GM19240 (cell line): ENCODE measurements around the gene TBC1D10B.
"Not testable (repeated sequence)": the region's sequence is repeated elsewhere in the genome, so short reads cannot be mapped to it uniquely, and the experiment has no call there.

Experiments used
- DNase-seq: peaks from one replicate; pipeline ENCODE4 v3.0.0; 2011; ENCODE audit warnings: low spot score; ENCODE audit not compliant: insufficient read length

TBC1D10B gene

DNA sequence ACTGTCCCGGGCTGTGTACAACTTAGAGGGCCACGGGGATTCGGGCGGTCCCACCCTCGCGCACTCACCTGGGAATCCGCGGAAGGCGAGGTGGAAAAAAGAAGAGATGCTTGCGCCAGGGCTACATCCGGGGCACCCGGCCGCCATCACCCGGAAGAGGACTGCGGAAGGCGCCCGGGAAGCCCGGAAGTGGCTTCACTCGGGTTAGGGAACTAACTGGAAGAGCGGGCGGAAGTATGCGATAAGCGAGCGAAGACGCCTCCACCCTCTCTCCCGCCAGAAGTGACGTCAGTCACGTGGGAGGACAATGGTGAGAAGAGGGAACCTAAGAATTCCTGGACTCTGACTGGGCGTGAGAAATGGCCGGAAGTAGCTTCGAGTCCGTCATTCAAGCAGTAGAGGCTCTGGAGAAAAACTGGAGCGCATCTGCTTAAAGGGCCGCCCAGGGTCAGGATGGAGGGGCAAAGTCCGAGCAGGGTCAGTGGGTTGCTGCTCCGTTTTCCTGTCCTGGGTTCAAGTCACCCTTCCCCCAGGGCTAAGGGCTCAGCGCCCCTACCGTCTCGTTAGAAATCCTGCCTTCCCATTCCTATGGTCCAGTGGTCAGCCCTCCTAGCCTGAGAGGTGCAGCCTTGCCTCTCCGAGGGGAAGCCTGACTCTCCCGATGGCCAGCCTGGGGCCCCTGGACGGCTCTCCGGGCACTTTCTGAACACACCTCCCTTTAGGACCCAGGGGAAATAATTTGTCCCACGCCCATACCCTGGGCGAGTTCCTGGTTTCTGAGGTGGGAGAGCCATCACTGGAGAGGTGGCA is 14.9 kb downstream of the TBC1D10B start, which contains the start of gene CD2BP2:
CD2BP2 (minus strand) TSS at position 165 of the 810 bp plus-strand sequence. CDS start 627 bp downstream, outside the sequence.
- peak; percentile 88 for DNase-seq

DNA sequence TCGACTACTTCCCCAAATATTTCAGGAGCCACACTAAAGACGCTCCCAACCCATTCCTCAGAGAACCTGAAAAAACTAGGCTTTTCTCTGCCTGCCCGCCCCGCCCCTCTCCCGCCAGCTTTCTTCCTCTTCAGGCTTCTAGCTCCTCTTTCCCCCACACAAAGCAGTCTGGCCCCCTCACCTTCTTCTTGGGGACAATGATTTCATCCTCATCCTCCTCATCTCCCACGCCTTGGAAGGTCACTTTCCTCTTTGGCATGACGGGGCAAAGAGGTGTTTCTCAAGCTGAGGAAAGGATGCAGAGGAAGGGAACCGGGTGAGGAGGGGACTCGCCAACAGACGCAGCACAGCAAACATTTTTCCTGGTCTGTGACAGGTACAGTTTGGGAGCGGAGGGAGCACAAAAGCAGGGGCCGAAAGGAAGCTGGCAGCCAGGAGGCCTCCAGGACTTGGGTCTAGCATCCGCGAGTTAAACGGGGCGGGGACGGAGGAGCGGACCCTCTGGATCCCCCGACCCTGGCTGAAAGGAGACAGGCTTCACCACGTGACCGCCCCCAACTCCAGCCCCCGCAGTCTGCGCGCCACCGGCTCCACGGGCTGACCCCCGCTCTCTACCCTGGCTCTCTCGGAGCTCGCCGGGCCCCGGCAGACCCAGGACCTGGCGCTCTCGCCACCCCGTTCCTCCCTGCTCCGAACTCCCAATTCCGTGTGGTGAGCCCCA is 15.7 kb downstream of the TBC1D10B start:
- DNase-seq: no peak

DNA sequence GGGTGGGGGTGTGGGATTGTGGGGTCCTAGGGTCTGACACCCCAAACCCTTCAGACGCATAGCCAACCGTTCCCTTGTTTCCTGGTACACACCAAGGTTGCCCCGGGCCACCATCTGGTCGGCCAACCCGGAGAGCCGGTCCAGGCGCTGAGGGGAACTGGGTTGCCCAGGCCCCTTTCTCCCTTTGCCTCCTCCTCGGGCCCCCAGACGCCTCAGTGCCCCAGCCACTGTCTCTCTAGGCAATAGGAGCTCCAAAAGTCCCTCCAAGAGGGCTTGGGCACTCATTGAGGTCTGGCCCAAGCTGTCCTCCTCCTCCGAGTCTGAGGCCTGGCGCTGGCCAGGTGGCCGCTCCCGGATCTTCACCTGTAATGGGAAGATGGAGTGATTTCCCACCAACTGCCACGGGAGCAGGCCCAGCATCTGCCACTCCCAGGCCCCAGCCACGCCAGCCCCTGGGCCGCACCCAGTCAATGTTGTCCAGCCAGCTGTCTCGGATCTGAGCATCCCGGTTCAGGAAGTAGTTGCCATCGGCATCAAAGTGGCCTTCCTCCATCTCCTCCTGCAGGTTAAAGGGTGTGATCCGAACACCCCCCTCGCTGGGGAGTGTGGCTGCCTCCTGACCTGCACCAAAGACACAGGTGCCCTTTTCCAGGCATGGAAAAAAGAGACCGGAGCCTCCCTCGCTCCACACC is 16.7 kb downstream of the TBC1D10B start:
- DNase-seq: no peak

DNA sequence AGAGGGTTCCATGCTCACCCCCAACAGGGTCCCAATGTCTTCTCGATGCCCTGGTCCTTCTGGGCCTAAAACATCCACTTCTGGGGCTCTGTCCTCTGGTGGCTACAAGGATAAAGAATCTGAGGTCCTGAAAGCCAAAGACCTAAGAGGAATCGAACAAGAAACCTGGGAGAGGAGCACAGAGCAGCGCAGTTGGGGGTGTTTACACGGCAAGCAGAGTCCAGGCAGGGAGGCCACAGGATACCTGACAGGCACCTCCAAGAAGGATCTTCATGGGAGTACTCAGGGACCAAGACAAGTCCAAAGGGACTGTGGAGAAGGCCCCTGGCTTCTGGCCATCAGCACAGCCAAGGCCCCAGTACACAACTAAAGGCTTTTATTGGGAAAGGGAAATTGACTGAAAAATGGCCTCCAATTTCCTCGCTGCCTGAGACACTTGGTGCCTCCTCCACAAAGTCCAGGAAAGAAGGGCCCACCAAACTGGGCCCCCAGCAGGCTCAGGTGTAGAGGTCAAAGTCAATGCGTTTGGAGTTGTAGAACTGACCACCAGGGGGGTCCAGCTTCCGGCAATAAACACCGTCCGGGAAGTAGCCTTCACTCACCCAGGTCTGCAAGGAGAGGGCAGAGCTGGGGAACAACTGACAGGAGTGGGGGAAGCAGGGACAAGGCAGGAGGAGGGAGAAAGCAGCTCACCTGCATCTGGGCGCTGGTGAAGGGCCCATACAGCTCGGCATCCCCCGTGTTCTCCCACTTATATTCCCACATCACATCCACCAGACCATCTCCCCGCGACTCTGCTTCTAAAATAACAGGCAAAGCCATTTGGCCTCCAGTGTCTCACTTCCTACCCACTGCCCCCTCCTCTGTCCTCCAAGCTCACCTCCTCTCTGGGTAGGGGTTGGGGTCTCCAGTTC is 17.5 kb downstream of the TBC1D10B start:
- DNase-seq: no peak

DNA sequence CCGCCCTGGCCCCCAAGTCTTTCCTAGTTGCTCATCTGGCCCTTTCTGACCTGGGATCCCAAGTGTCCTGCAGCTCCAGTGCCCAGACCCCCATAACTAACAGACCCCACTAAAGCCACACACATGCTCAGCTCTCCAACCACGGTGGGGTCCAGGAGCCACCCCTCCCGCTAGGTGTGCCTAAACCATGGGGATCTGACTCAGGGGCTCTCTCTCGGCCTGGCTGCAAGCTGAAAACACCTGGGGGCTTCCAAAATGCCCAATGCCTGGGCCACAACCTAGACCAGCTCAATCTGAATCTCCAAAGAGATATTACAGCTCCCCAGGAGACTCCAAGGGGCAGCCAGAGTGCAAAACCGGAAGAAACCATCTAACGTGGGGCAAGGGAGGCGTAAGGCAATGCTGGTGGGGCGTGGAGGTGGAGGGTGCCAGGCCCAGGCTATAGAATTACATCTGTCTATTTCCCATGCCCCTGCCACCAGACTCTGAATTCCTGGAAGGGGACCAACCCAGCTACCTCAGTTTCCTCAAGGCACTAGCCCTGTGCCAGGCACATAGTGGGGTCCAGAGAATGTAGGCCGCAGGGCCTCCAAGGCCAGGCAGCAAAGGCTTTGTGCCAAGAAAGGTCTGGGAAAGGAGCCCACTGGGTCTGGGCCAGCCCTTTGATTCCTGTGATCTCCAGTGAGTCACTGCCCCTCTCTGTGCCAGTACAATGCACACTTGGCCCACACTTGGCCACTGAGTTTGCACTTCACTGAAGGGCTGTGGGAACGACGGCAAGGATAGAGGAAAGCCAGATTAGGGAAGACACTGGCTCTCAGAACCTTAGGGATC is 18.5 kb downstream of the TBC1D10B start:
- no peak for DNase-seq

DNA sequence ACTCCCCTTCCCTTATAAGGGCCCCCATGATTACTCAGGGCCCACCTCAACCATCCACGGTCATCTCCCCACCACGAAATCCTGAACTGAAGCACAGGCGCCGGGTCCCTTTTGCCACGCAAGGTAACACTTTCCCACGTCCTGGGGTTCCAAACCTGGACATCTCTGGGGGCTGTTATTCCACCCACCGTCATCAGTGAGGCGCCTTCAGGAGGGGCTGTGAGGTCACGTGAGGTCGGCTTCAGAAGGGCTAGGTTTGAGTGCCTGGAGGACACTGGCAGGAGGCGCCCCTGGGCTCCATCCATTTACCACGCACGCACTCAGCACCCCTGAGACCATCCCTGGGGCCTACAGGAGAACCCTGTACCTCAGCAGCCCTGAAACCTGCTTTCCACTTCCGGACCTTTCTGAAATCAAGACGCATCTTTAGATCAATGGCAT is 19.3 kb downstream of the TBC1D10B start:
- DNase-seq: no peak

DNA sequence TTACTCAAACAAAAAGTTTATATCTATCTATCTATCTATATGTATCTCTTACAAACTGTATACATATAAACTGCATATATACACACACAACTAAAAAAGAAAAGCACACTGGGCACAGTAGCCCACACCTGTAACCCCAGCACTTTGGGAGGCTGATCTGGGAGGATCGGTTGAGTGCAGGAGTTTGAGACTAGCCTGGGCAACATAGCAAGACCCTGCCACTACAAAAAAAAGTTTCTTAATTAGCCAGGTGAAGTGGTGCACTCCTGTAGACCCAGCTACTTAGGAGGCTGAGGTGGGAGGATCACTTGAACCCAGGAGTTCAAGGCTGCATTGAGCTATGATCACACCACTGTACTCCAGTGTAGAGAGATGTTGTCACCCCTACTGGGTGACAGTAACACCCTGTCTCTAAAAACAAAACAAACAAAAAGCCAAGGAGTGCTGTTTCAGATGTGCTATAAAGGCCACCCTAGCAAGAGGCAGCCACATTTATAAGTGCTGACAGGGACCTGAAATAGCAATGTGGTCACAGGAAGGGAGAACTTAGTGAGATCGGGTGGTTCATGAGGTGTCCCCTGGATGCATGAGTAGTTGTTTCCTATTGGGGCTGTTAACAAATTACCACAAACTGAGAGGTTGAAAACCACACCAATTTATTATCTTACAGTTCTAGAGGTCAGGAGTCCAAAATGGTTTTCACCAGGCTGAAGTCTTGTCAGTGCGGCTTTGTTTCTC is 20.0 kb downstream of the TBC1D10B start:
- no peak for DNase-seq

DNA sequence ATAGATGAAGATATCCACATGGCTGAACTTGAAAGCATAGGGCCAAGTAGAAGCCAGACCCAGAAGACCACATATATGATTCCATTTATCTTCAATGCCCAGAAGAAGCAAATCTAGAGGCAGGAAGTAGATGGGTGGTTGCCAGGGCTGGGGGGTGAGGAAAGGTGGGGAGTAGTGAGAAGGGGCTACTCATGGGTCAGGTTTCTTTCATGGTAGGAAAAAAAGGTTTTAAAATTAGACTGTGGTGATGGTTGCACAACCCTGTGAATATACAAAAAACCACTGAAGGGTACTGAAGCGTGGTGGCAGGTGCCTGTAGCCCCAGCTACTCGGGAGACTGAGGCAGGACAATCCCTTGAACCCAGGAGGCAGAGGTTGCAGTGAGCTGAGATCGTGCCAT is 20.6 kb downstream of the TBC1D10B start:
- no peak for DNase-seq

DNA sequence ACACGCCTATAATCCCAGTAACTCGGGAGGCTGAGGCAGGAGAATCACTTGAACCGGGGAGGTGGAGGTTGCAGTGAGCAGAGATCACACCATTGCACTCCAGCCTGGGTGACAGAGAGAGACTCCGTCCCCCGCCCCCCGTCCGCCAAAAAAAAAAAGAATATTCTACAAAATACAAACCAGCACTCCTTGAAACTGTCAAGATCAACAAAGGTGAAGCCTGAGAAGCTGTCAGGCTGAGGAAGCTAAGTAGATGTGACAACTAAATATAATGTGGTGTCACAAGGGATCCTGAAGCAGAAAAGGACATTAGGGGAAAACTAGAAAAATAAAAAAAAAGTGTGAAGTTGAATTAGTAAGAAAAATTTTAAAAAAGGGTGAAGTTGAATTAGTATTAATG is 21.4 kb downstream of the TBC1D10B start:
- DNase-seq: no peak

DNA sequence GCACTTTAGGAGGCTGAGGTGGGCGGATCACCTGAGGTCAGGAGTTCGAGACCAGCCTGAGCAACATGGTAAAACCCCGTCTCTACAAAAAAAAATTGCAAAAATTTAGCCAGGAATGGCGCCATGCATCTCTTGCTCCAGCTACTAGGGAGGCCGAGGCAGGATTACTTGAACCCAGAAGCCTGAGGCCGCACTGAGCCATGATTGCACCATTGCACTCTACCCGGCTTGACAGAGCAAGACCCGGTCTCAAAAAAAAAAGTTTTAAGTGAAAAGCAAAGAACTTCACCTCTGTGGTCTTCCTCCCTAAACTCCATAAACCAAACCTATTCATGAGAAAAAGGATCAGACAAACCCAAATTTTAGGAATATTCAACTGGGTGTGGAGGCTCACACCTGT is 22.2 kb downstream of the TBC1D10B start:
- DNase-seq: no peak

DNA sequence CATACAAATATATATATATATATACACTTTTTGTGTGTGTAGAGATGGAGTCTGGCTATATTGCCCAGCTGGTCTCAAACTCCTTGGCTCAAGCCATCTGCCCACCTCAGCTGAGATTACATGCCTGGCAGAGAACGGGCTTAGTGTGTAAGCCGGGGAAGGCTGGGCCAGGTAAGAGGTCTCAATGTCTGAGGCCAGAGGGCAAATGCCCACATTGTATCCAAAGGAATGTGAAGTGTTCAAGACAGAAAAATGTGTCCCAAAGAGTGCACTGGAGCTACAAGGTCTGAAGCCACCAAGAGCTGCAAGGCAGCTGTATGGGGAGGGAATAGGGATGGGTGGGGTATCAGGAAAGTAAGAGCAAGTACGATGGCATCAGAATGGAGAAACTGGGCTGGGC is 24.0 kb downstream of the TBC1D10B start:
- no peak for DNase-seq

DNA sequence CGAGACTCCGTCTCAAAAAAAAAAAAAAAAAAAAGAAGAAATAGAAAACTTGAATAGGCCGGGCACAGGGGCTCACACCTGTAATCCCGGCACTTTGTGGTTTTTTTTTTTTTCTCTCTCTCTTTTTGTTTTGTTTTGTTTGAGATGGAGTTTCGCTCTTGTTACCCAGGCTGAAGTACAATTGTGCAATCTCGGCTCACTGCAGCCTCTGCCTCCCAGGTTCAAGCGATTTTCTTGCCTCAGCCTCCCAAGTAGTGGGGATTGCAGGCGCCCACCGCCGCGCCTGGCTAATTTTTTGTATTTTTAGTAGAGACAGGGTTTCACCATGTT is 26.8 kb downstream of the TBC1D10B start:
- DNase-seq: not testable (repeated sequence)

DNA sequence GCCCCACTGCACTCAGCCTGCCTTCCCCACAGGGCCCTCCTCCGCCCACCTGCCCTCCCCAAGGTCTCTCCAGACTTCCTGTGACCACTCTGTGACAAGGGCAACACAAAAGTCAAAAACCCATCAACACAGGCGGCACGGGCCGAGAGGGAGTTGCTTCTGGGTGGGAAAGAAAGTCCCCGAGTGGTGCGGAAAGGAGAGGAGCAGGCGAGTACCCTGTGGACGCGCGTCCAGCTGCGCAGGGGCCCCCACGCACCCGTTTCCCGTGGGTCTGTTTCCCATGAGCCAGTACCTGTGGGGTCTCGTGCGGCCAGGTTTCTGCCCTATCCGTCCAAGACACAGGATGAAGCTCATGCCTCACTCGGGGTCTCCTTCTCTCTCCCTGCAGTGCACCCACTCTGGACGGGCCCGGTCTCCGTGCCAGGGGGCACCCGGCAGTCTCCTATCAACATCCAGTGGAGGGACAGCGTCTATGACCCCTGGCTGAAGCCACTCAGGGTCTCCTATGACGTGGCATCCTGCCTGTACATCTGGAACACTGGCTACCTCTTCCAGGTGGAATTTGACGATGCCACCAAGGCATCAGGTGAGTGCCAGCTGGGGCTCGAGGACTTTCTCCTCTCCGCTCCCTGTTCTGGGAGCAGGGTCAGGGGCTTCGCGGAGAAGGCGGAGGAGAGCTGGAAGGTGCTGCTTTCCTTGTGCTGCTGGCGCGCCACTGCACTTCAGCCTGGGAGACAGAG is 27.4 kb downstream of the TBC1D10B start:
- DNase-seq: no peak

DNA sequence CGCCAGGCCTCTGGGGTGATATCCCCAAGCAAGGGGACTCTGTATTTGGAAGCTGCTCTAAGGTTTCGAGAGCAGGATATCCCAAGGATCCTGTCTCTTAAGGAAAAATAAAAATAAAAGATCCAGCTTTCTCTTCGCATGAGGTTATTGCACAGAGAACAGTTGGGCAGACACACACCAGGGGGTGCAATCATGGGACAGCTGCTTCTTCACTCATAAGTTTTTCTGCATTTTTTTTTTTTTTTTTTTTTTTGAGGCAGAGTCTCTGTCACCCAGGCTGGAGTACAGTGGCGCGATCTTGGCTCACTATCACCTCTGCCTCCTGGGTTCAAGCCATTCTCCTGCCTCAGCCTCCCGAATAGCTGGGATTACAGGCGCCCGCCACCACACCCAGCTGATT is 28.3 kb downstream of the TBC1D10B start:
- DNase-seq: not testable (repeated sequence)

DNA sequence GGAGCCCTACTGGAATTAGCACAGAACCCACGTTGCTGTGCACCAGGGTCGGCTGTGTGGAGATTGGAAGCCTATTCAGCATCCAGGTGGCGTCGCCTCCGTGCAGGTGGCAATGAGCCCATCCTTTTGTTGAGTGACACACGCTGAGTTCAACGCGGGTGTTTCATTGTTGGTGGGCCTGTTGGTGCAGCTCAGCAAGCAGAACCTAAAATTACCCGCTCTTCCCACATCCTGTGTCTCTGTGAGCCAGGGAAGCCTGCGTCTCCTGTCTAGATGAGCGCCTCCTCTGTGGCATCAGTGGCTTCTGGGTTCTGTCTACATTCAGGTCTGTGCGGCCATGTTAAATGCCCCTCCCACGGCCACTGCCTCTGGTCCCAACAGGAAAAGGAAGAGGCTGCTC is 29.7 kb downstream of the TBC1D10B start:
- DNase-seq: no peak

DNA sequence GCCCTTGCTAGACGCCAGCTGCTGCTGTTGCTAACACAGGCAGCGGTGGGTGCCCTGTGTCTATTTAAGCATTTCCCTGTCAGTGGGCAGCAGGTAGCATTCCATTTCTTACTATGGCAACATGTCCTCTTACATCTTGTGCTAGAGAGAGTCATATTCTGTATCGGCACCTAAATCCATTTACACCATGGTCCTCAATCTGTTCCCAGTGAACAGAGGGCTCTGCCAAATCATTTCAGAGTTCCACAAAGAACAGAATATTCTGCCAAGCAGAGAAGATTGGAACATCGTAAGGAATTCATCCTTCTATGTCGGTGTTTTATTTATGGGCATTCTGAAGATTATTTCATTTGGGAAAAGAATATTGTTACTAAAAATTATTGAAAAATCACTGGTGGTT is 31.6 kb downstream of the TBC1D10B start:
- DNase-seq: not testable (repeated sequence)

DNA sequence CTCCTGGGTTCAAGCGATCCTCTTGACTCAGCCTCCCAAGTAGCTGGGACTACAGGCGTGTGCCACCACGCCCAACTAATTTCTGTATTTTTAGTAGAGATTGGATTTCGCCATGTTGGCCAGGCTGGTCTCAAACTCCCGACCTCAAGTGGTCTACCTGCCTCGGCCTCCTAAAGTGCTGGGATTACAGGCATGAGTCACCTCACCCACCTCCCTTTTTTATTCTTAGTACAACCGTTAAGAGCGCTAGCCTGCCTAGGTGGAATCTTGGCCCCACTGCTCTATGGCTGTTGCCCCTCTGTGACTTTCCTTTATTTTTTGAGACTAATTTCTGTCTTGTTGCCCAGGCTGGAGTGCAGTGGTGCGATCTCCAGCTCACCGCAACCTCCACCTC is 32.3 kb downstream of the TBC1D10B start:
- not testable (repeated sequence) for DNase-seq

DNA sequence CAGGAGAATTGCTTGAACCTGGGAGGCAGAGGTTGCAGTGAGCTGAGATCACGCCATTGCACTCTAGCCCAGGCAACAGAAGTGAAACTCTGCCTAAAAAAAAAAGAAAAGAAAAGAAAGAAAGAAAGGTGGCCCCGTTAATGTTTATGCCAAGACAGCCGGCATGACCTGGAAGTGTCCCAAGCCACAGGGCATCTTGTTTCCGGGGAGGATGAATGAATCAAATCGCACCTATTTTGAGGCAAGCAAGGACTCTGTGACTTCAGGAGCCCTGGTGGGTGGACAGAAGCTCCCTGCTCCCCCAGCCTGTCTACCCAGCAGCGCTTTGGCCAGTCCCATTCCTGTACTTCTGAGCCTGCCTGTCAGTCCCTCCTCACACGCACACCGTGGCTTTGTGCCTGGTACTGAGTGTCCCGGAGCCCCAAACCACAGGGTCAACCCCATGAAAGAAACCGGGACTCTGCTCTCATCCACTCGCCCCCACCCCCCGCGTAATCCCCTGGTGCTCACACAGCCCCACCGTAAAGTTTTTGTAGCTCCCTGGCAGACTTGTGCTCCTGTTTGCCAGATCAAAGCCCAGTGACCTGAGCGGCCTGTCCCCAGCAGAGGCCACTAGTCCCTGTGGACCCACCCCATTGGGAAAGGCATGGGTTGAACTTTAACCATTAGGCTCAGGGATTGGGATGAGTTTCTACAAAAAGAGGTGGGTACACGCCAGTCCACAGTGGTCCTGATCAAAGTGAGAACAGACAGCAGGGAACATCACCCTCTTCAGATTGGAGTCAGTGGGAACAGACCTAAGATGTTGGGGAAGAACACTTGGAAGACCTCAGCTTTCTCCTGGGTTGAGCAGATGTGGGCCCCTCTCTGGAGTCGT is 34.5 kb downstream of the TBC1D10B start:
- no peak for DNase-seq
